Kidney epithelial cell (primary cell): ENCODE results near the gene TMPRSS7. TPM values are rescaled to one million over a fixed set of nuclear protein-coding genes. Genes with fewer than 3 reads are reported as not detected.
"Not testable (repeated sequence)": the region's sequence is repeated elsewhere in the genome, so short reads cannot be mapped to it uniquely, and the experiment has no call there.

Experiments used
- DNase-seq: peaks from one replicate; pipeline ENCODE4 v3.0.0-alpha.2; 2010; ENCODE audit warnings: low read depth
- H3K27me3 ChIP-seq: 2 replicates; pipeline ENCODE4 v1.6.0; 2011; ENCODE audit warnings: low read length; ENCODE audit not compliant: control insufficient read depth, insufficient read depth
- H3K36me3 ChIP-seq: 2 replicates; pipeline ENCODE4 v1.5.1; 2011; ENCODE audit warnings: low read length; ENCODE audit not compliant: control insufficient read depth, insufficient read depth
- H3K4me3 ChIP-seq: 2 replicates; pipeline ENCODE4 v1.5.1; 2011; ENCODE audit warnings: low read depth, mild to moderate bottlenecking, control low read depth, low read length
- CTCF ChIP-seq: IDR thresholded peaks from 2 replicates; pipeline ENCODE4 v1.5.1; 2011; ENCODE audit warnings: mild to moderate bottlenecking, moderate library complexity, low read length, control low read depth, inconsistent platforms; ENCODE audit not compliant: insufficient read depth, poor library complexity, severe bottlenecking
- total RNA-seq: library from RNA; depleted of rRNA; stranded (reverse); fragments of >200 nt; gene quantifications from 2 replicates; pipeline ENCODE4 v1.2.3, GENCODE V29; 2015

The TMPRSS7 gene
- total RNA-seq, 1 donor from 2014 or later: not detected

- no peak for TF ChIP-seq CTCF
- H3K4me3 ChIP-seq: no peak overlapping the region
- no peaks in the 10 kb centered on the region for H3K27me3 ChIP-seq
- no peak for DNase-seq
- no peaks in the 10 kb centered on the region for H3K36me3 ChIP-seq
Observed at GRCh38 chr3:112030901-112031300, 3.6 kb upstream of the TMPRSS7 start.

GRCh38 chr3:112032098-112032731 is 2.3 kb upstream of the TMPRSS7 start:
- Histone ChIP-seq H3K27me3 (no peaks in the 10 kb centered on the region), H3K36me3 (no peaks in the 10 kb centered on the region), H3K4me3 (no peak overlapping the region)
- DNase-seq: no peak
- no peak for TF ChIP-seq CTCF

GRCh38 chr3:112035241-112035640 is 705 bp downstream of the TMPRSS7 start:
- DNase-seq: no peak
- Histone ChIP-seq H3K36me3 (no peaks in the 10 kb centered on the region), H3K27me3 (no peaks in the 10 kb centered on the region), H3K4me3 (no peak overlapping the region)
- TF ChIP-seq CTCF: no peak

- not testable (repeated sequence) for H3K4me3 ChIP-seq, H3K36me3 ChIP-seq, DNase-seq, H3K27me3 ChIP-seq
Observed at GRCh38 chr3:112037194-112037593, 2.7 kb downstream of the TMPRSS7 start.

GRCh38 chr3:112038863-112039262 is 4.3 kb downstream of the TMPRSS7 start:
- Histone ChIP-seq H3K36me3 (no peaks in the 10 kb centered on the region), H3K27me3 (no peaks in the 10 kb centered on the region), H3K4me3 (no peak overlapping the region)
- TF ChIP-seq CTCF: no peak
- no peak for DNase-seq

- no peaks in the 10 kb centered on the region for H3K27me3 ChIP-seq
- no peak for TF ChIP-seq CTCF
- H3K4me3 ChIP-seq: no peak overlapping the region
- DNase-seq: no peak
- no peaks in the 10 kb centered on the region for H3K36me3 ChIP-seq
Observed at GRCh38 chr3:112041321-112041720, 6.8 kb downstream of the TMPRSS7 start.
